Activated CD4-positive, alpha-beta T cell treated with anti-CD3 and anti-CD28 coated beads, Interleukin-2, amount 50 U/mL, for 4 hours (primary cell): ENCODE measurements around the gene C4orf50.

Source experiments
- DNase-seq, 2 experiments: peaks; one replicate each; pipeline ENCODE4 v3.0.0-alpha.2; 2020

C4orf50 gene

GRCh38 chr4:5913454-5913853, 104.8 kb downstream of the C4orf50 start:
- DNase-seq, result no peak

DNA sequence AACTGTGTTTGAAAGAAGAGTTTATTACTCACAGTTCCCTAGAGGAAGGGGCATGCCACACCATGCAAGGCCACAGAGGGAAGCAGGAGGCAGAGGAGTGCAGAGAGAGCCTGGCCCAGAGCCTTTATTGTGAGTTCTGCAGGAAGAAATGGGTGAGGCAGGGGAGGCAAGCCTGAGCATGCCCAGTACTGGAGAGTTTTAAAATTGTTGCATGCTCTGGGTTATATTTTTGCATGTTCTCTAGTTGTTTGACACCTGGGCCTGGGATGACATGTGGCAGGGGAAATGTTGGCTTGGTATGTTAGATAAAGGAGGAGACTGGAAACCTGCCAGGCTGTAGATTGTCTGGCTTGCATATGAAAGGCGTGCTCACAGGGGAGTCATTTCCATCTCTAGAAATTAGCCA, 105.6 kb downstream of the C4orf50 start:
- DNase-seq, result no peak

GRCh38 chr4:5908876-5909427, 109.3 kb downstream of the C4orf50 start:
- no peak for DNase-seq

DNA sequence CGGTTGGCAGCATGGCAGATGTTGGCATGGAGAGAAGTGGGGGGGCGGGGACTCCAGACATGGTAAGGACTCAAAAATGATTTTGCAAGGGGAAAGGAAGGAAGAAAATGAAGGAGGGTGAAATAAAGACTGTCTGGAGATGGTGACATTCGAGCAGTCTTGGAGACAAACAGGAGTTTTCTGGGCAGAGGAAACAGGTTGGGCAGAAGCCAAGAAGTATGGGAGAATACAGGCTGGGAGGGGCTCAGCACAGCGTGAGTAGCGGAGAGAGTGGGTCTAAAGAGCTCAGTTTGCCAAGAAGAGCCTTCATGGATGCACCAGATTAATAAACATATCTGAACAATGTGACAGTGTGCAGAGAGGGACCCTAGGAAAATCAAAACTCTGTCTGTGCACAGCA, 112.0 kb downstream of the C4orf50 start:
- no peak for DNase-seq

DNA sequence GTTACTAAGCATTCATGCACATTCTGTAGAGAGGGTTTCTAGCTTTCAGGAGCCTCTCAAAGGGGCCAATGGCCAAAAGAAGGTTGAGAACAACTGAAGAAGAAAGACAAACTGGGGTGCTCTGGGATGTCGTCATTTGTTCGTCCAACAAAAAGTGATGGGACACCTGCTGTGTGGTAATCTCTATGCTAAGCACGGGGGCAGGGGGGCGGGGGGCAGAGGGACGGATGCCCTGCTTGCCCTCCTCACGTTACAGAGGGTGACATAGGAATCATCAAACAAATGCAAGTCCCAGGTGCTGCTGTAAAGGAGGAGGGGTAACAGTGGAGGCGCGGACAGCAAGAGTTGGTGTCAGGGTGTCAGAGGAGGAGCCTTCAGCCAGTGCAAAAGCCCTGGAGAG, 112.5 kb downstream of the C4orf50 start:
- DNase-seq, result no peak

DNA sequence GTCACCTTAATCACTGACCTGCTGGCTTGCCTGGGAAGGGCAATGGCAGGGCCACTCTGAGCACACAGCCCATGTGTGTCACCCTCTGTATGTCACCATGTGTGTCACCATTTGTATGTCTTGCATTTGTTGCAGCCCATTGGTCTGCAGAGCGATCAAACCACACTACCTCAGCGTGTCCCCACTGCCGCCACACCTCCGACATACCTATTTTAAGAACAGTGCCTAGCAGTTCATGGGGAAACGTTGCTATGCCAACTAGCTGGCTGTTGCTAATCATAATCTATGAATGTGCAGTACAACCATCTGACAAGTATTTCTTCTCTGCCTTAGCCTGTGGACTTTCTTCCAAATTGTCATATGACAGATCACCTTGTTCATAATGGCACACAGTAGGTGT, 117.4 kb downstream of the C4orf50 start:
- DNase-seq, result no peak

DNA sequence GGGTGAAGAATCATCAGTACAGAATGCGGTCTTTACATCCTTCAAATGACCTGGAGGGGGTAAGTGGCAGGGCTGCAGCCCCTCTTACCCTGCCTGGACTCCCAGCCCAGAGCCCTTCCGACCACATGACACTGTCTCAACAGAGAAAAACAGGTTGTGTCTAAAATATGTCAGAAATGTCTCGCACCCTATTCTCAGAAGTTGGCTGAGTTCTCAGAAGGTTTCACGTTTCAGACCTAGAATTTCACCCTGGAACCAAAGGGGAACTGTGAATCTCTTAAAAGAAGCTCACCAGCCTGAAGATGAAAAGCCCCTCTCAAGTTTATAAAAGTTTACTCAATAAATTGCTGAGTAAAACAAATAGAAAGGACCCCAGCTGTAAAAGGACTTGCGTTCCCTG, 118.3 kb downstream of the C4orf50 start:
- no peak for DNase-seq

GRCh38 chr4:5899396-5899795, 118.8 kb downstream of the C4orf50 start:
- no peak for DNase-seq

GRCh38 chr4:5897674-5898073, 120.6 kb downstream of the C4orf50 start:
- no peak for DNase-seq

GRCh38 chr4:5895287-5895686, 122.9 kb downstream of the C4orf50 start:
- DNase-seq, result no peak

DNA sequence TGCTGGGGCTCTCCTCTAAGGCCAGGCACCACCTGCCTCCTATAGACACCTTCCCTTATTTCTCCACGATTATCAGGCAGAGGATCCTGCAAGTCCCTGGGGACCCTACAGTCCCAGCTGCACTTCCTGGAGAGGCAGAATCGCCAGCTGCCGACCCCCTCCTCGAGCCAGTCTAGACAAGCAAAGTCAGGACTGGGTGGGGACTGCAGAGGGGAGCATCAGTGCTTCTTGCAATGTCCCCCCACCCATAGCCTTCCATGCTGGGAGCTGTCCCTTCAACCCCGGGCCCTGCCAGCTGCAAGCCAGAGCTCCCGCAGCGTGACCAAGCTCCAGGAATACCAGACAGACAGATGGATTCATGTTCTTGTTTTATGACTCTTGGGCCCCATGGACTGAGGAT, 124.0 kb downstream of the C4orf50 start:
- DNase-seq, result no peak

DNA sequence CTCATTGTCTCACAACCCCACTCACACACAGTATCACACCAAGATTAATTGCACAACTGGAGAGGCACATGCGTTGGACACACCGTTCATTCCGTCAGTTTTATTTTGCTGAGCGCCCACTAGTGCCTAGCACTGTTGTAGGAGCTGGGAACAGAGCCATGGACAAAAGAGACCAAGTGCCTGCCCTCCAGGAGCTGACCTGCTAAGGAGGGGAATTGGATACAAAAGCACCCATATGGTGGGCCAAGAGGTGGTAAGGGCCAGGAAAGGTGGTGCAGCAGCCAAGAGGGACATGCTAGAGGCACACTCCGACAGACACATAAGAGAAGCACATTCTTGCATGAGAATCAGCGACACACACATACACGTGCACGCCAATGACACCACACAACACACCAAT, 124.6 kb downstream of the C4orf50 start:
- no peak for DNase-seq

DNA sequence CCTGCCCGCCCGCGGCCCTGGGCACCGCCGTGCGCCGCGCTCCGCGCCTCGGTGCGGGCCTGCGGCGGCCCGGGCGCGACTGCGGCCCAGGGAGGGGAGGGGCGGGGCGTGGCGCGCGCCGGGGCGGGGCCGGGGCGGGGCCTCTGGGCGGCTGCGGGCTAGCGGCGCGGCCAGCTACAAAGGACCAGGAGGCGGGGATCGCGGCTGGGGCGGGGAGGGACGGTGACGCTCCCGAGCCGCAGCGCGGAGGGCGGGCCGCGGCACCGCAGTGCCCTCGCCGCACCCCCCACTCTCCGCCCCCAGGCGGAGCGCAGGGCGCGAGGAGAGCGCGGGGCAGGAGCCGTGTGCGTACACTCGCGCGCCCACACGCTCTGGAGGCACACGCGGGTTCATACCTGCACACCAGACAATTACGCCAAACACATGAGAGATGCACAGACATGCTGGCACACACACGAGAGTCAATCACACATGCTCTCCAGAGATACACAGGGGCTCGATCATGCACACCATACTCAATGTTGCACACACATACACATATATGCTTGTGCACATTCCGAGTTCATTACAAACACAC, 125.1 kb downstream of the C4orf50 start, which contains the start of gene CRMP1:
TSS of gene CRMP1 (minus strand) at position 83 of the 577 bp plus-strand sequence. CDS start 117 bp downstream, outside the sequence.
- DNase-seq, result no peak

GRCh38 chr4:5892323-5893003, 125.8 kb downstream of the C4orf50 start:
- no peak for DNase-seq

DNA sequence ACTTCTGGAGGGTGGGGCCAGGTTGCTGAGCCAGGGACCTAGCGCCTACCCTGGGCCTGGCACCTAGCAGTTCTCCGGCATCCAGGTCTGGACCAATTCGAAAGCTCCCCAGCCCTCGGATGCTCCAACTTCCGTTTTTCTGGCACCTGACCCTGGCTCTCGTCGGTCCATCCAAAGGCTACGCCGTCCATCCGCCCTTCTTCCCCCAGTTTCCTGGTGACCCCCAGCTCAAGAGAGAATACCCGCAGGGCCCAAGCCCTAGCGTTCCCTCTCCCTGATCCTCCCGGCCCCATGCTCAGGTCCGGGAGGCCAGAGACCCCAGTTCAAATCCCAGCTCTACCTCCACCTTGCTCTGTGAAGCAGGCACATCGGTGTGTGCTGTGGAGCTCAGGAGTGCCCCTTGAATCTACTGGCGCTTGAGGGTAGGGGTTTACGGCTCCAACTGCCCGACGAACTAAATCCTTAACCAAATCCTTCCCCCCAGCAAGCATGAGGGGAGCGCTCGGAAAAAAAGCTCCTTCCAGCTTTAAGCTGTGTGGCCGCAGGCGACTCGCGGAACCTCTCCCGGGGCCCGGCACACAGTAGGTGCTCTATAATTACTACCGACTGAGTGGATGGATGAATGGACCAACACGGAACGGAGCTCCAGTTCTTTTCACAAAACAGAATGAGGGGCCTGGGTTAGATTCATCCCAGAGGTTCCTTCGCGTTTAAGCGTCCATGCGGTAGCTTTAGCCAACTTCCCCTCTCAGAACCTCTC, 126.5 kb downstream of the C4orf50 start:
- DNase-seq, result no peak

DNA sequence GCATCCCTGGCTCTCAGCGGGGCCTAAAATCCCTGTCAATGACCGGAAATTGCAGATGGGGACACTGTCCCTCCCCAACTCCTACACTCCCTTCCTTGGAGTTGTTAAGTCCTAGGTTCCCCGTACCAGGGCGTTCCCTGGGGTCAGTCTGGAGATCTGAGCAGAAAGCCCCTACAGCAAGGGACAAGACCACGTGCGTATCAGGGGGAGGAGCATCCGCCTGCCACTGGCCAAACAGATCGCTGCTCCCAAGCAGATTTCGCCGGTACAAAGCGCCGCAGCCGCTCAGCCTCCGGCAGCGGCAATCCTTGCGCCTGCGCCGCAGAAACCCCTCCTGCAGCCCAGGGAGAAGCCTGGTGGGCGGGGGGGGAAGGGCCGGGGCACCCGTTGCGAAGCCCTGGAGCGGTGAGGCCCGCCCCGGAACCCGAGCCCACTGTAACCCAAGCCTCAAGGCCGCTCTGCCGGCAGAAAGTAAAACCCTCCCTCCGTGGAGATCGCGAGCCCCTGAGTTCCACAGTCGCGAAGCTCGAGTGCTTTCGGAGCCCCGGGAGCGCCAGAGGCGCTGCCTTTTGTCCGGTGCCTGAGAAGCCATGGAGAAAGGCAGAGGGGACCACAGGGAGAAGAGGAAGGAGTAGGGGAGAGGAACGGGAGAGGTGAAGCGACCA, 128.0 kb downstream of the C4orf50 start:
- no peak for DNase-seq

DNA sequence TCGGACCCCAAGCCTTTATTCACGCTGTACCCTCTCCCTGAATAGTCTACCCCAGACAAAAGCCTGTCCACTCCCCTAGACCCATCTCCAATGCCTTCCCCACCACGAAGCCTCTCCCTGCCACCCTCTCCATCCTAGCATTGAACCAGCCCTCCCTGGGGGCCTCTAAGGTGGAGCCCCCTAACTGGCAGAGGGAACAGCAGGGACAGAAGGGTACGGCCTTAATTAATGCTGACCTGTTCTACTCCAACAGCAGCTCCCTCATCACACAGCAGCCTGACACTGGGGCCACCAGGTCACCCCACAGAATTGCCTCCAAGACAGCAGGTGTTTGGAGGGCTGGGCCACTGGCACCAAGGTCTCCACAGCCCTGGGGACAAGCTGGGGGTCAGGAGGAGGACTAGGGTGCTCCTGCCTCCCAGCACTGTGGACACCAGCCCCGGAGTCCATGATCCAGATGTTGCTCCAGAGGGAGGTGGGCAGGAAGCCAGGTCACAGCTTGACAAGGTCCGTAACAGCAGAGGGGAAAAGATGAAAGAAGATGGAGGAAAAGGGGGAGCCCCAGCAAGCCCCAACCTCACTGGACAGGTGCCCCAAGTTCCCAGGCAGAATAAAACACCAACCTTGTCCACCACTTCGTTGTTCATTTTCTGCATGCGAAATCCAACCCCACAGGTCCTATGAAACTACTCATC, 129.1 kb downstream of the C4orf50 start:
- no peak for DNase-seq

- DNase-seq, result no peak
These were observed 129.8 kb downstream of the C4orf50 start for GRCh38 chr4:5888222-5889001.

DNA sequence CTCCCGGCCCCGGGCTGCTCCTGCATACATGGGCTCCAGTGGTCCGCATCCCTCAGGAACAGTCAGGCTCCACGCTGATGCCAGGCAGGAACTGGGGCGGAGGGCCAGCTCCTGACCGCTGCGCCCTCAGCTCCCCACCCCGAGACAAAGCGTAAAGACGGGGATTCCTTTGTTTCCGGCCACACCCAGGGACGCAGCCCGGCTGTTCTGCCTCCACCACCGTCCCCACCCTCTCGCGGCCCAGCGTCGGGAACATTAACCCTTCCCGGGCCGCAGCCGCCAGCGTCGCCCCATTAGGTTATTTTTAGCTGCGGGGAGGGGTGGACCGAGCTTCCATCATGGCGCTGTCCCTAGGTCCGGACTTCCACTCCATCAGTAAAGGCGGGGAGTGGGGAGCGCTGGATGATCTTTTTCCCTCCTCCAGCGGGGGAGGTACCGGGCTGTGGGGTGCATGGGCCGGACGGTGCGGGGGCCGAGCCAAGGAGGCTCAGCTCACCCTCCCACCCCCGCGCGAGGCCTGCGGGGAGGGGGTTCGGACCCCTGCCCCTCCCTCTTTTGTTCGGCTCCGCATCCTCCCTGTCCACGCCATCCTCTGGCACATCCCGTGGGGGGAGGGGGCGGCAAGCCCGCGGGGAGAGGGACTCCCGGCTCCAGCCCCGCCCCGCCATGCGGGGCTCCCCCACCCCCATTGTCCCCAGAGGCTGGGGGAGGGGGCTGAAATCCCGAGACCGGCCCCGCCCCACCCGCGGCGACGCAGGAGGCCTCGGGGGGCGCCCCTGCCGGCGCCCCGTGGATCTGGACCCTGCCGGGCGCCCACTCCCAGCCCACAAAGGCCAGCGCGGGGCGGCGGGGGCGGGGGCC, 130.6 kb downstream of the C4orf50 start:
- DNase-seq, result no peak

DNA sequence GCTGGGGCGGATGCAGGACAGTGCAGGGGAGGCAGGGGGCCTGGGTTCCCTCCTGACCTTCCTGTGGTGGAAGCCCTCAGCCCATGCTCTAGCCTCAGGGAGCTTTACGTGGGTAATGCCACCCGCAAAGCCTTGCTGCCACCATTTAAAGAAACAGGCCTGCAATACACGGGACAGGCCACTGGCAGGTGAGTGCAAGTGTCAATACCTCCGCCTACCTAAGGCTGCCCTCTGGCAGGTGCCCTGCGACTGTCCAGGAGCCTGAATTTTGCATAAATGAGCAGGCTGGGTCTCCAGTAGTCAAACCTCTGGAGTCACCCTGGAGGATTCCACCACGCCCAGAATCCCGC, 131.2 kb downstream of the C4orf50 start:
- no peak for DNase-seq

GRCh38 chr4:5885733-5886132, 132.5 kb downstream of the C4orf50 start:
- DNase-seq, result no peak
